D721Med (cell line): ENCODE results near the gene CCDC85C.

ENCODE experiments used
- DNase-seq: peaks from one replicate; pipeline ENCODE4 v3.0.0; 2011; ENCODE audit warnings: low spot score; ENCODE audit not compliant: insufficient read length
- FAIRE-seq: peaks from 2 replicates; lab custom pipeline; 2011; peaks lifted over from hg19 to GRCh38; lab: Jason Lieb, UNC
- CTCF ChIP-seq: IDR thresholded peaks from 2 replicates; pipeline ENCODE4 v1.5.1; 2012; ENCODE audit warnings: mild to moderate bottlenecking, control low read depth; ENCODE audit not compliant: insufficient read depth; ENCODE audit errors: missing control alignments

Gene CCDC85C

DNA sequence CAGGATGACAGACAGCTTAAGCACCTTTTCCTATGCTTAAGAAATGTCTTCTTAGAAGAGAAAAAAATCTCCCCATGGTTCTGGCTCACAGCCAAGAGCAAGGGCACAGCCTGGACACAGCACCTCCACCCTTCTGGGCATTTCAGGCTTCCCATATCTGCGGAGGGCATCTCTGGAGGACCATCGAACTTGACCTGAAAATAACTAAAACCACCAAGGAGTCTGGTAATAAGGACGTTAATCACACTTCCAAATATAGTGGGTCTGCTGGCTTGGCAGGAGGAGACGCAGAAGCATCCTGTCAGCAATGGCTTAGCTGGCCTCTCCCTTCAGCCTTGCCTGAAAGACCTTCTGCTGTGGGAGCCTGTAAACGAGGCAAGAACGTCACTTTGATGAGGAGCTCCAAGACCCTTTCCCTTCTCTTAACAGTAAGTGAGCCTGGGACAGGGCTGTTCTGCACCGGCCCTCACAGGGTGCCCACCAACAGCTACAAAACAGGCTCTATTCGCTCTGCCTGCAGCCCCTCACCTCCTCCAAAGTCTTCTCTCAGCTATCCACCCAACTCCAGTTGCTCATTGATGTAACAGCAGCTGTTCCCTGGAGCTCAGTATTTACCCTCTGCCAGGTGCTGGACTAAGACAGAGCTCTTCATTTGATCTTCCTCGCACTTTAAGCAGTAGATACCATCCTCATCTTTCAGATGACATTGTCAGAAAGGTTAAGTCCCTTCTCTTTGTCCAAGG is 136.5 kb downstream of the CCDC85C start:
- no peak for TF ChIP-seq CTCF
- no peak for DNase-seq
- no peak for FAIRE-seq

- FAIRE-seq = no peak
- TF ChIP-seq CTCF = no peak
- no peak for DNase-seq
These were observed 137.2 kb downstream of the CCDC85C start for GRCh38 chr14:99466758-99467157.

- no peak for TF ChIP-seq CTCF
- DNase-seq = no peak
- FAIRE-seq = no peak
These were observed 138.7 kb downstream of the CCDC85C start for GRCh38 chr14:99465288-99465687.

DNA sequence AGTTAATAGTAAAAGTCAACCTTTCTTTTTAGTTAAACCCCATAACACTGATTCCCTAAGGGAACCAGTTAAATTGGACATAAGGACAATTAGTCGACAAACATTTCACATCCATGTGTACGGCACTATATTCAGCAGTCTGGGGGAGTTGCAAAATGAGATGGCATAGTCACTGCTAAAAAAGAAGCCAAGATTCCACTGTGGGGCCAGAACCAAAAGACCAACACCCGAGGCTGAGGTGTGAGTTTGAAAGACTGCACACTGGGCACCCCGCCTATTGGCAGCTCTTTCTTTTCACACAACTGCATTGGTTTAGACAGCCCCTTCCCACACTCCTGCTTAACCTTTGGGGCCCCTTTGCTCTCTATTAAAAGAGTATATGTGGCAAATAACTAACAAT is 140.0 kb downstream of the CCDC85C start:
- FAIRE-seq (no peak), DNase-seq (no peak)
- no peak for TF ChIP-seq CTCF

DNA sequence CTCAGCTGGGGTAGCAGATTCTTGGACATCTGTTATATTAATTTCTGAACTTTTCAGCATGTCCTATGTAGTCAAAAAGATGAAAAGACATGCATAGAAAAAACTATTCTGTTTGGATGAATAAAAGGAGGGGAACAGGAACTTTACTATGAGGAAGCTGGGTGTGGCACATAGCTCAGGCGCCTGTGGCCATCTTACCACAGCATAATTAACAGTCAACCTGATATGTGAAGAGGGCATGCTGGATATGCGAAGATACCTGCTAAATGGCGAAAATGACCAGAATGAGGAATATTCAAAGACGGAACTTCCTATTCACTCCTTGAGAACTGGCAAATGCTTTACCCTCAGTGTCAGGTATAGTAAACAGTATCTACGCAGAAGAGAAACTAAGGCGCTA is 141.8 kb downstream of the CCDC85C start:
- DNase-seq (no peak), FAIRE-seq (no peak)
- TF ChIP-seq CTCF = no peak

- no peak for DNase-seq
- no peak for FAIRE-seq
- TF ChIP-seq CTCF = no peak
These were observed 142.5 kb downstream of the CCDC85C start for GRCh38 chr14:99461411-99462085.

DNA sequence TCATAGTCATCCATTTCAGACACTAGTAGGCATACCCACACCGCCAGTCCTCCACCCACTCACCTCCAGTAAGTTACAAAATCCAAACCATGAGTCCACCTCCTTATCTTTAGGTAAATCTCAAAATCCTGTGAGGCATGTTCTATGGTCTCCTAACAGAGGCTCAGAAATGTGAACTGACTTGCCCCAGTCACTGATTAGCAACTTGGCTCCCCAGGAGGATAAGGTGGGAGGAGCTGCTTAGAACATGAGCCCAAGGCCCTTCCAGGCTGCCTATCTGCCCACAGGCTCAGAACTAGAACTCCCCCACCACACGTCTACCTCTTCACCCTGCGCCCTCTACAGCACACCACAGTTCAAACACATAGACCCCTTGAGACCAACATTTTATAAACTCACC is 143.2 kb downstream of the CCDC85C start:
- TF ChIP-seq CTCF = no peak
- no peak for FAIRE-seq
- no peak for DNase-seq
